ENCODE measurements around the gene FBXL17.

The FBXL17 gene

DNA sequence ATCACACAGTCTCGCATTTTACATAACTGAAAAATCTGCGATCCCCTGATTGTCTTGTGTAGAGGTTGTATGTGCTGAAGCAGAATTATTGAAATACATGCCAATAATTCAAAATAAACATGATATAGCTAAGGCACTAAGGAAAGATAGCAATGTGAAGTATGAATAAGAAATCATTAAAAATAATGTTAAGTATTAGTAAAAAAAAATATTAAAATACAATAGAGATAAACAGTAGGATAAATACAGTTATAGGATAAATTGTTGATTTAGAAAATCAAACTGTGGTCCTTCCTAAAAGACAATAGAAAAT is 121.1 kb downstream of the FBXL17 start:
- no peak overlapping the region for H3K27ac Mint-ChIP-seq
- no peak overlapping the region for H3K4me3 Mint-ChIP-seq
- H3K27me3 Mint-ChIP-seq (ENCODE audit: low read depth): no peaks in the 10 kb centered on the region
- H3K4me1 Mint-ChIP-seq (ENCODE audit: low read depth): no peaks in the 10 kb centered on the region
- H3K36me3 Mint-ChIP-seq (ENCODE audit: low read depth): no peaks in the 10 kb centered on the region
- no peaks in the 10 kb centered on the region for H3K9me3 Mint-ChIP-seq

DNA sequence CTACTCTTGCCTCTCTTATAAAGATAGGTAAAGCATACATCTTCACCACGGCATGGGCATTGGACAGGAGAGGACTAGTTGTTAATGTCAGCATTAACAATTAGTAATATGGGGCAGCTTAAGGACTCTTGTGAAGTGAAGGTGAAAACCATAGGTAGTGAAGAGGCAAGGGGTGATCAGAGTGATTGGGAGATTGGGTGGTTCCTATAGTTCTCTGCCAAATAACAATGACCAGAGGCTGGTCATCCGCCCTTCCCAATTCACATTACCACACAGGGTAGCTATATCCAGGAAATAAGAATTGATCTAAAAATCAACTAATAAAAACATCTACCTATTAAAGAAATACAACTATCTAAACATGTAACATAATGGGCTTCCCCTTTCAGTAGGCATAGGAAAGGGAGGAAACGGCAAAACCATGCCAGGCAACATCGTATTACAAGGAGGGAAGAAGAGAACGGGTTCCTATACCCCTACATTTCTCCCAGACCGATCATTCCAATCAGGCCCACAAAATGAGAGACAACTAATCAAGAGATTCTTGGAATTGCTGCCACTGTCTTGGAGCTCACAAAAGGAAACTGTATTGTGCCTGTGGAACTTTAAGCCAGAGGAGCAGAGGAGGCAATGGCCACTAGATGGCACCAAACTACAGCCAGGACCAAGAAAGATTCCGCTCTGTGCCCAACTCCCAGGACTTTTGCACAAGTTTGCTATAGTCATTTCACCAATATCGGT is 121.6 kb downstream of the FBXL17 start:
- H3K36me3 Mint-ChIP-seq (ENCODE audit: low read depth): no peaks in the 10 kb centered on the region
- H3K4me3 Mint-ChIP-seq: no peak overlapping the region
- no peak overlapping the region for H3K27ac Mint-ChIP-seq

DNA sequence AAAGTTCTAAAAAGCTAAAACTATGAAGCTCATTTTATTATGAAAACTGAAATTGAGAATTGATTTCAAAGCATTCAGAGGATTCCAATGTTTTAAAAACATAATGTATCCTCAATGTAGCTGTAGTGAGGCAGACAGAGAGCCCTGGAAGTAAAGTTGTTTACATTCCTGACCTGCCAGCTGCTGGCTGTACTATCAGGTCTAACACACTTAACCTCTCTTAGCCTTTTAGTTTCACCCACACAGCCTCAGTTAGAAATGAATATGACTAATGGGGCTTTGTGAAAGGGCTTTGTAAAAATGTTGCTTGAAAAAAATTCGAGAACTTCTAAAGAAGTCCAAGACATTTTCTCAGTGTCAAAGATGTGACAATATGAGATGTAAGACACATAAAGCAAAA is 122.6 kb downstream of the FBXL17 start:
- no peaks in the 10 kb centered on the region for H3K9me3 Mint-ChIP-seq
- H3K4me1 Mint-ChIP-seq (ENCODE audit: low read depth): no peaks in the 10 kb centered on the region
- no peak overlapping the region for H3K27ac Mint-ChIP-seq
- no peaks in the 10 kb centered on the region for H3K27me3 Mint-ChIP-seq (ENCODE audit: low read depth)
- no peaks in the 10 kb centered on the region for H3K36me3 Mint-ChIP-seq (ENCODE audit: low read depth)
- no peak overlapping the region for H3K4me3 Mint-ChIP-seq

More for the DNA sequence above, 121.6 kb downstream of the FBXL17 start:
- Mint-ChIP-seq H3K27me3 (ENCODE audit: low read depth) (no peaks in the 10 kb centered on the region), H3K4me1 (ENCODE audit: low read depth) (no peaks in the 10 kb centered on the region), H3K9me3 (no peaks in the 10 kb centered on the region)

GRCh38 chr5:108257996-108258395 is 123.9 kb downstream of the FBXL17 start:
- no peaks in the 10 kb centered on the region for H3K36me3 Mint-ChIP-seq (ENCODE audit: low read depth)
- no peak overlapping the region for H3K4me3 Mint-ChIP-seq
- no peaks in the 10 kb centered on the region for H3K4me1 Mint-ChIP-seq (ENCODE audit: low read depth)
- H3K27me3 Mint-ChIP-seq (ENCODE audit: low read depth): no peaks in the 10 kb centered on the region
- H3K9me3 Mint-ChIP-seq: no peaks in the 10 kb centered on the region
- no peak overlapping the region for H3K27ac Mint-ChIP-seq

- no peaks in the 10 kb centered on the region for H3K36me3 Mint-ChIP-seq (ENCODE audit: low read depth)
- H3K4me3 Mint-ChIP-seq: no peak overlapping the region
- no peaks in the 10 kb centered on the region for H3K9me3 Mint-ChIP-seq
- no peaks in the 10 kb centered on the region for H3K27me3 Mint-ChIP-seq (ENCODE audit: low read depth)
- H3K27ac Mint-ChIP-seq: no peak overlapping the region
- H3K4me1 Mint-ChIP-seq (ENCODE audit: low read depth): no peaks in the 10 kb centered on the region
Measured at GRCh38 chr5:108255468-108255867, 126.4 kb downstream of the FBXL17 start.

DNA sequence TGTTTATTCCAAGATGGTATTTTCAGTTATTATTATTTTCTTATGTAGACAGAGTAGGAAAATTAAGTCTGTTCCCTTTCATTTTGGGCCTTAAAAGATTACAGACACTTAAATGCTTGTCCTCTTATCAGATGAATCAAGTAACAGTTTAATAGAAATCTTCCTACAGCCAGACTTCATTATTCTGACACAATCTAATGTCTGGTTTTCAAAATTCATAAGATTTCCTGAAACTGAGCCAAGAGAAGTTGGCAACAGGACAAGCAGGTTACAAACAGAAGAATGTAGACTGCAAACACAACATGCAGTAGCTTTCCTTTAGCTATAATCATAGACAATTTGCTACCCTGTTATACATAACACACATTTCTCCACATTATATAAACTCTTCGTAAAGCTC is 130.5 kb downstream of the FBXL17 start:
- no peaks in the 10 kb centered on the region for H3K4me1 Mint-ChIP-seq (ENCODE audit: low read depth)
- H3K27ac Mint-ChIP-seq: no peak overlapping the region
- no peaks in the 10 kb centered on the region for H3K36me3 Mint-ChIP-seq (ENCODE audit: low read depth)
- no peaks in the 10 kb centered on the region for H3K27me3 Mint-ChIP-seq (ENCODE audit: low read depth)
- no peaks in the 10 kb centered on the region for H3K9me3 Mint-ChIP-seq
- no peak overlapping the region for H3K4me3 Mint-ChIP-seq

DNA sequence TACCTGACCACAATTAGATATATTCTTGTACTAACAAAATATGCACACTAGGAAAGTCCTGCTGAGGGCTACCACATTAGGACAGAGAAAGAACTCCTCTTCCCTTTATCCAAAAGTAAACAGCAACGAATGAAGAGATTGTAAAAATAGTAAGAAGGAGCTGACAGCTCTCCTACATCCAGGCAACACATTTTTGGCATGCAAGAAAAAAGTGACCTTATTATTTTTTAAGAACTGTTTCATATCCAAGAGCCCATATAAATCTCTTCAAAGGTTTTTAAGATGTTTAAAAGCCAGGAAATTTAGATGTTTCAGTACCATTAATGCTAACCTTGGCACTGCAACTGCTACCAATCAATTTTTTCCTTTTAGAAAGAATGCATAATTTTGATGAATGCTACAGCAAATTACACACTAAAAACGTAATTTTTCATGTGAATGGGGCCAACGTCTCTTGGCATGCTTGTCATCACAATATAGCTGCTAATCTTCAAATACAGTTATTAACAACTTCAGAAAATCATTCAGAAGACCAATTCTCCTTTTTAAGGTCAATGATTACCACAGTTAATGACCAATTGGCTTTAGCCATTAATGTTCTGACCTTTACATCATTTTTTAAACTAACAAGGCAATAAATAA is 132.0 kb downstream of the FBXL17 start:
- no peak overlapping the region for H3K27ac Mint-ChIP-seq
- no peaks in the 10 kb centered on the region for H3K27me3 Mint-ChIP-seq (ENCODE audit: low read depth)
- no peak overlapping the region for H3K4me3 Mint-ChIP-seq
- H3K4me1 Mint-ChIP-seq (ENCODE audit: low read depth): no peaks in the 10 kb centered on the region
- no peaks in the 10 kb centered on the region for H3K36me3 Mint-ChIP-seq (ENCODE audit: low read depth)
- no peaks in the 10 kb centered on the region for H3K9me3 Mint-ChIP-seq

- no peaks in the 10 kb centered on the region for H3K36me3 Mint-ChIP-seq (ENCODE audit: low read depth)
- H3K27me3 Mint-ChIP-seq (ENCODE audit: low read depth): no peaks in the 10 kb centered on the region
- H3K9me3 Mint-ChIP-seq: no peaks in the 10 kb centered on the region
- H3K4me1 Mint-ChIP-seq (ENCODE audit: low read depth): no peaks in the 10 kb centered on the region
- H3K27ac Mint-ChIP-seq: no peak overlapping the region
- no peak overlapping the region for H3K4me3 Mint-ChIP-seq
Measured at GRCh38 chr5:108249095-108249784, 132.7 kb downstream of the FBXL17 start.

GRCh38 chr5:108238936-108239887 is 142.7 kb downstream of the FBXL17 start:
- Mint-ChIP-seq H3K9me3 (no peaks in the 10 kb centered on the region), H3K4me3 (no peak overlapping the region), H3K36me3 (ENCODE audit: low read depth) (no peaks in the 10 kb centered on the region), H3K27me3 (ENCODE audit: low read depth) (no peaks in the 10 kb centered on the region), H3K27ac (no peak overlapping the region), H3K4me1 (ENCODE audit: low read depth) (no peaks in the 10 kb centered on the region)

- Mint-ChIP-seq H3K4me3 (no peak overlapping the region), H3K9me3 (no peaks in the 10 kb centered on the region), H3K27ac (no peak overlapping the region), H3K4me1 (ENCODE audit: low read depth) (no peaks in the 10 kb centered on the region), H3K36me3 (ENCODE audit: low read depth) (no peaks in the 10 kb centered on the region), H3K27me3 (ENCODE audit: low read depth) (no peaks in the 10 kb centered on the region)
Measured at GRCh38 chr5:108238461-108238860, 143.4 kb downstream of the FBXL17 start.

DNA sequence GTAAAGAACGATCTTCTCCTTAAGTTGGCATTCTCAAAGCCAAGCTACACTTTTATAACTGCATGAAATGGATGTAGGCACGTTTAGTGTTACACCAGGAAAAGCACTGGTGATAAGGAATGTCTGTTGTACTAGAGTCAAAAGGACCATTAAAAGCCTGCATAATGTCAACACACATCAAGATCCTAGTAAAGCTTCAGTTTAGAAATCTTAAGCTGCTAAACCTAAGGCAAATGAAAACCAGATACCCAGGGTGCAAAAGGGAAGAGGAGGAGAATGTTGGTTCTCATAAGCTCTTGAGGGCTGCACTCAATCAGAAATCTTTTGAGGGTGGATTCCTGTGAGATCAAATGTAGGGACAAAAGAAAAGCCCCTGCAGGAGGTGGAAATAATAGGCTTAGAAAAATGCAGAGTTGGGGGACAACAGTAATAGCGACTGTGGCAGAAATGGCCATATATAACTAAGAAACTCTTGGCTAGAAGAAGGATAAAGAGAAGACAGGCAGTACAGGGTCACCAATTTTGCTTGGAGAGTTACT is 148.2 kb downstream of the FBXL17 start:
- no peaks in the 10 kb centered on the region for H3K36me3 Mint-ChIP-seq (ENCODE audit: low read depth)
- no peak overlapping the region for H3K27ac Mint-ChIP-seq
- peaks cover 4% of the 10 kb centered on the region for H3K9me3 Mint-ChIP-seq
- no peaks in the 10 kb centered on the region for H3K27me3 Mint-ChIP-seq (ENCODE audit: low read depth)
- no peak overlapping the region for H3K4me3 Mint-ChIP-seq
- no peaks in the 10 kb centered on the region for H3K4me1 Mint-ChIP-seq (ENCODE audit: low read depth)

GRCh38 chr5:108232805-108233204 is 149.1 kb downstream of the FBXL17 start:
- no peaks in the 10 kb centered on the region for H3K36me3 Mint-ChIP-seq (ENCODE audit: low read depth)
- H3K27me3 Mint-ChIP-seq (ENCODE audit: low read depth): no peaks in the 10 kb centered on the region
- no peak overlapping the region for H3K27ac Mint-ChIP-seq
- no peaks in the 10 kb centered on the region for H3K4me1 Mint-ChIP-seq (ENCODE audit: low read depth)
- H3K9me3 Mint-ChIP-seq: peaks cover 4% of the 10 kb centered on the region
- no peak overlapping the region for H3K4me3 Mint-ChIP-seq

- Mint-ChIP-seq H3K27me3 (ENCODE audit: low read depth) (no peaks in the 10 kb centered on the region), H3K27ac (no peak overlapping the region), H3K4me3 (no peak overlapping the region), H3K36me3 (ENCODE audit: low read depth) (no peaks in the 10 kb centered on the region), H3K9me3 (peaks cover 9% of the 10 kb centered on the region), H3K4me1 (ENCODE audit: low read depth) (no peaks in the 10 kb centered on the region)
Measured at GRCh38 chr5:108222011-108222410, 159.9 kb downstream of the FBXL17 start.

- Mint-ChIP-seq H3K4me3 (no peak overlapping the region), H3K27me3 (ENCODE audit: low read depth) (no peaks in the 10 kb centered on the region)
Measured at GRCh38 chr5:108220834-108221233, 161.1 kb downstream of the FBXL17 start.

More at GRCh38 chr5:108220834-108221233, 161.1 kb downstream of the FBXL17 start:
- Mint-ChIP-seq H3K9me3 (peaks cover 12% of the 10 kb centered on the region), H3K36me3 (ENCODE audit: low read depth) (no peaks in the 10 kb centered on the region), H3K4me1 (ENCODE audit: low read depth) (no peaks in the 10 kb centered on the region), H3K27ac (no peak overlapping the region)

Data from T-helper 1 cell treated with Interleukin-12 subunit alpha and Interleukin-12 subunit beta and Interleukin-4 antibody, amounts not matched to agents 30 μg/mL and 1 μg/mL, for 36 hours (primary cell).